ENCODE results near the gene GSG1L.
"Not testable (repeated sequence)": the region's sequence is repeated elsewhere in the genome, so short reads cannot be mapped to it uniquely, and the experiment has no call there.

The GSG1L gene

DNA sequence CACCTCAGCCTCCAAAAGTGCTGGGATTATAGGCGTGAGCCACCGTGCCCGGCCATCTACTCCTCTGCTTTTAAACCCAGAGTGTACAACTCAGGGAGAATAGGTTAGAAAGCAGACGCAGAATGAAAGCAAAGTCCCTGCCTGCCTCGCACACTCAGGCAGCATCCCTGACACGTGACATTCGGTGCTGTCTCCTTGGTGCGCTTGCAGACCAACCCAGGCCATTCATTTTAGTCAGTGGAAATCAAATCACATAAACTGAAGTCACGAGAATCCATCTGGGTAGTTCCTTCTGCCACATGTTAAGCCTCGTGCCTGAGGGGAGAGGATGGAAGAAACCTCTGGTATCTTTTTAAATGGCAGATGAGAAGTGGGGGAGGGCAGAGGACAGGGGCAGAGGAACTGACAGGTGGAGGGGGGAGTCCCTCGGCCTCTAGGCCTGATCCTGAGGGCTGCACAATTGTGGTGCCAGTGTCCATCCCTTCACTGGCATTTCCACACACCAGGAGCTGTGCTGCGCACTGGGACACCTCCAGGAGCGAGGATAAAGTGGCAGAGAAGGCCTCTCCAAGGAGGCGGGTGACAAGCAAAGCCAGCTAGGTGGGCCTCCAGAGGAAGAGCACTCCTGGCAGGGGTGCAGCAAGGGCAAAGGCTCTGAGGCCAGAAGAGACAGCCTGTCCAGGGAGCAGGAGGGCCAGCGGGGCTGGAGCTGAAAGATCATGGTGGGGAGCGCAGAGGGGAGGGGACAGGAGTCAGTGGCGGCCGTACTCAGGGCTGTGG is 317.2 kb downstream of the GSG1L start:
- no peak for DNase-seq

DNA sequence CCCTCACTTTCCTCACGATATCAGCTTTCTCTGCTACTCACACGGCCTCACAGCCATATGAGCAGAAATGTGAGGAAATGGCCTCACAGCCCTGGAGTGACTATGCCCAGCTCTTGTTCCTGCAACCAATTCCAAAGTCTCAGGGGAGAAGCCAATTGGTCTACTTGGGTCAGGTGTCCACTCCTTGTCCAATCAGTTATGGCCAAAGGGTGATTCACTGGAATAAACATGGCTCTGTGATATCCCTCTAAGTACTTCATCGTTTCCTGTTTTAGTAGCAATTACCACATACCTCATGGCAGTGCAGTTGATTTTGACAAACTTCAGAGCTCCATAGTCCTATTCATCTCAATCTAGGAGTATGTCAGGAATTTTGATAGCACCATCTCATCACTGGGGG is 318.2 kb downstream of the GSG1L start:
- DNase-seq, result no peak

DNA sequence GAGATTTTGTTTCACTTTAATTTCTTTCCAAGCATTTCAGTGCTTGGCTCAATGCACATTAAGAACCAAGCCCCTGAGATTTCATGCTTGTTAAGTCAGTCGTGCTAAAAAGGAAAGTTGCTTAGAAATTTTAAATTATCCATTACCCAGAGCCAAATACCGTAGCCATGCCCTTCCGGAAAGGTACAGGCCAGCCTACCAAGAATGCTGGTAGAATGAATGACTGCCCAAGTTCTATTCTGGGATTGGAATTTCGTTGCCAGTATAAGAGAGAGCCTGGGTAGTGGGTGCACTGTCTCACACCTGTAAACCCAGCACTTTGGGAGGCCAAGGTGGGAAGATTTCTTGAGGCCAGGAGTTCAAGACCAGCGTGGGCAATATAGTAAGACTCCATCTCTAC is 319.6 kb downstream of the GSG1L start:
- no peak for DNase-seq

DNA sequence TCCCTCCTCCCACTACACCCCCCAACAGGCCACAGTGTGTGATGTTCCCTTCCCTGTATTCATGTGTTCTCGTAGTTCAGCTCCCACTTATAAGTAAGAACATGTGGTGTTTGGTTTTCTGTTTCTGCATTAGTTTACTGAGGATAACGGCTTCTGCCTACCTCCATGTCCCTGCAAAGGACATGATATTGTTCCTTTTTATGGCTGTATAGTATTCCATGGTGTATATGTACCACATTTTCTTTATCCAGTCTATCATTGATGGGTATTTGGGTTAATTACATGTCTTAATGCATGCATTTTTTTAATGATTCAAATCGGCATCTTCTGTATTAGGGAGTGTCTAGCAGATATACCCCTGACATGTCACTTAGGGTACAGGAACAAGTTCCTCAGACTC is 320.5 kb downstream of the GSG1L start:
- DNase-seq, result not testable (repeated sequence)

DNA sequence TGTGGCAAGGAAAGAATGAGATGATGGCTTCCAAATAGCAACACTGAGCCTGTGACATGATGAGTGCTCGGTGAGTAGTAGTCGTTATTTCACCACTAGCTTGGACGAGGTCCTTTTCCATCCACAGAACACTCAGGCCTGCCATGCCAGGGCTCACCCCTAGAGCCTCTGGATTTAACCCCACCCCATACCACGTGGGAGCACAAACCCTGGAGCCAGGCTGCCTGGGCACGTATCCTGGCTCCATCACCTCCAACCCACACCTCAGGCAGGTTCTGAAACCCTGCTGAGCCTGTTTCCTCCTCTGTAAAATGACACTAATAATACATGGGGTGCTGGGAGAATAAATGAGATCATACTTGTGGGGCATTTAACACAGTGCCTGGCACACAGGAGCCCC is 321.2 kb downstream of the GSG1L start:
- DNase-seq, result no peak

DNA sequence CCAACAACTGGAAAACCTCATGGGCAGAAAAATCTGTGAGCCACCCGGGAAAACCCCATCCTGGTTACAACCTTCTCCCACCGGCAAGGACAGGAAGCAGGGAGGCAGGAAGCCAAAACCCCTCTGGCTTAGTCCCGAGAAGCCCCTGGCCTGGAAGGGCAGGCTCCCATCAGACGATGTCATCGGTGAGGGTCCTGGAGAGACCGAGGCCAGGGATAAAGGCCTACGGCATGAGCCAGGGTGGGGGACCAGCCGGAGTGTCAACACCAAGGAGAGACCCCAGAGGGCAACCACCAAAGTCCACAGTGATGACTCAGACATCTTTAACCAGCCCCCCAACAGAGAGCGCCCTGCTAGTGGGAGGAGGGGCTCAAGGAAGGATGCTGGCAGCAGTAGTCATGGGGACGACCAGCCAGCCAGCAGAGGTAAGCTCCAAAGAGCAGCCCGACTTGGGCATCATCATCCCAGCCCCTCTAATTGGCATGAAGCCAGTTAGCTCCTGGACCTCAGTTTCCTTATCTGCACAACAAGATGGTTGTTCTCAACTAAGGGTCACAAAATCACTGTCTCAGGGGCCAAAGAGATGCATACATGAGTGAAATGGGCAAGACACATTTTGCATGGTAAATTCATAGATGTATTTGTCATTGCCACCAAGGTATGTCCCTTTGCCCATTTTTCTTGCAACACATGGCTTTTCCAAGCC is 322.9 kb downstream of the GSG1L start:
- no peak for DNase-seq

DNA sequence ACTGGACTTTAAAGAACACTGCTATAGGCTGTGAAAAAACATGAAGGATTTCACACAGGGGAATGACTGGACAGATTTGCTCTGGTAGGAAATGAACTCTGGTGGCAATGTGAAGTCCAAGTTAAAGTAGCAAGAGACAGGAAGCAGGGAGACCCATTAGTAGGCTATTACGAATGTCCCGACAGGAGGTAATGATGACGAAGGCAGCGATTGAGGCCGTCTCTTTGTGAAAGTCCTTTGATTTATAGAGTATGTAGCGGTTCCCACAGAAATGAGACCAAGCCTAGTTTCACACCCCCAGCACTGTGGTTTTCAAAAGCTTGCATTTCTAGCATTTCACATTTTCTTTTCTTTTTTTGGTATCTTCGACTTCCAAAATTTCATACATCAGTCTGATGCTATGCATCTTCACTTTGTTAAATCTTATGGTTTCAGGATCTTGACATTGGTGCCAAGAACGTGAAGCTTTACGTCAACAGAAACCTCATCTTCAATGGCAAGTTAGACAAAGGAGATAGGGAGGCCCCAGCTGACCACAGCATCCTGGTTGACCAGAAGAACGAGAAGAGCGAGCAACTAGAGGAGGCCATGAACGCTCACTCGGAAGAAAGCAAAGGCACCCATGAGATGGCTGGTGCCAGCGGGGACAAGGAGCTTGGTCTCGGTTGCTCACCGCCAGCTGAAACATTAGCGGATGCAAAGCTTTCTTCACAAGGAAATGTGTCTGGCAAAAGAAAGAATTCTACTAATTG is 323.7 kb downstream of the GSG1L start:
- DNase-seq, result no peak

DNA sequence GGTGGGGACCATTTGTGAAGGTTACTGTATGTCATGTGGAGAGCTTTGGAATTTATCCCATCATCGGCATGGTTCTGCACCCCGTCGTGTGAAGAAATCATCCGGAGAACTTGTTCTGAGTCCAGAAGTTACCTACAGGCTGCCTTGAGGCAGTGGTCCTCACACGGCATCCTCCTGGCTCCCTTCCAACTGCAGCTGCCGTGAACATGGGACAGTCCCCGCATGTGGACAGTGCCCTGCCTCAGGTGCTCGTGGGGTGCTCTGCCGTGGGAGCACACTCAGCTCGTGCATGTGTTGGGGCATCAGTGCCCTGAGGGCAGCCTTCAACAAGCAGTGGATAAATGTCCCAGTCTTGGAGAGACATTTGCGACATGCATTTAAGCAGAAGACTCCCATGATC is 324.9 kb downstream of the GSG1L start:
- DNase-seq, result no peak

Measured in activated gamma-delta T cell treated with Interleukin-2 at 50 U/mL for 16 hours (primary cell).